Measurements from ENCODE around the gene ARRB1. TPM values are rescaled to one million over a fixed set of nuclear protein-coding genes. Genes with fewer than 3 reads are reported as not detected.
"Not testable (repeated sequence)": the region's sequence is repeated elsewhere in the genome, so short reads cannot be mapped to it uniquely, and the experiment has no call there.

Gene ARRB1
- total and polyA plus RNA-seq, 7 donors: 3.6 to 17.3 (median 7.4) TPM

GRCh38 chr11:75374646-75375045 lies 23.2 kb upstream of the ARRB1 start:
- WGBS, 3 donors: 94 to 96% (median 94%) methylated on average over 4 of the region's 4 CpGs
- no peaks in the 10 kb centered on the region for H3K36me3 ChIP-seq (ENCODE audit: insufficient read depth in 1 of 2, low read depth in 1 of 2)
- H3K9me3 ChIP-seq: no peaks in the 10 kb centered on the region
- no peak for ATAC-seq
- no peak for TF ChIP-seq CTCF (IDR thresholded peaks at IDR 0.05)
- no peak for DNase-seq
- no peaks in the 10 kb centered on the region for H3K4me1 ChIP-seq
- H3K27ac ChIP-seq: no peak overlapping the region
- no peaks in the 10 kb centered on the region for H3K27me3 ChIP-seq (ENCODE audit: insufficient read depth in 3 of 3, low read length in 2 of 3)
- no peak overlapping the region for H3K4me3 ChIP-seq
- intact Hi-C loops (cut with DNase I): no loop called here

- H3K4me1 ChIP-seq: no peaks in the 10 kb centered on the region
- intact Hi-C loops (cut with DNase I): no loop called here
- ATAC-seq (no peak), DNase-seq (no peak)
- no peak for TF ChIP-seq CTCF (IDR thresholded peaks at IDR 0.05)
- 90 to 94% (median 94%) methylated on average over 8 of the region's 8 CpGs for WGBS, 3 donors
- no peaks in the 10 kb centered on the region for H3K36me3 ChIP-seq (ENCODE audit: insufficient read depth in 1 of 2, low read depth in 1 of 2)
- no peaks in the 10 kb centered on the region for H3K27me3 ChIP-seq (ENCODE audit: insufficient read depth in 3 of 3, low read length in 2 of 3)
- no peak overlapping the region for H3K4me3 ChIP-seq
- no peak overlapping the region for H3K27ac ChIP-seq
- no peaks in the 10 kb centered on the region for H3K9me3 ChIP-seq
Observed at GRCh38 chr11:75373201-75373600, 21.7 kb upstream of the ARRB1 start.

GRCh38 chr11:75371949-75372876 lies 20.8 kb upstream of the ARRB1 start:
- TF ChIP-seq CTCF (IDR thresholded peaks at IDR 0.05): no peak
- no peaks in the 10 kb centered on the region for H3K27me3 ChIP-seq (ENCODE audit: insufficient read depth in 3 of 3, low read length in 2 of 3)
- H3K9me3 ChIP-seq: no peaks in the 10 kb centered on the region
- no peaks in the 10 kb centered on the region for H3K36me3 ChIP-seq (ENCODE audit: insufficient read depth in 1 of 2, low read depth in 1 of 2)
- ATAC-seq (no peak), DNase-seq (no peak)
- intact Hi-C loops (cut with DNase I): no loop called here
- no peak overlapping the region for H3K4me3 ChIP-seq
- no peak overlapping the region for H3K27ac ChIP-seq
- no peaks in the 10 kb centered on the region for H3K4me1 ChIP-seq
- WGBS, 3 donors: 59 to 66% (median 65%) methylated on average over 8 of the region's 8 CpGs

GRCh38 chr11:75369560-75370255 lies 18.2 kb upstream of the ARRB1 start:
- ATAC-seq (no peak), DNase-seq (no peak)
- H3K4me3 ChIP-seq: no peak overlapping the region
- no peaks in the 10 kb centered on the region for H3K27me3 ChIP-seq (ENCODE audit: insufficient read depth in 3 of 3, low read length in 2 of 3)
- no peak for TF ChIP-seq CTCF (IDR thresholded peaks at IDR 0.05)
- no peaks in the 10 kb centered on the region for H3K4me1 ChIP-seq
- intact Hi-C loops (cut with DNase I): no loop called here
- H3K27ac ChIP-seq: no peak overlapping the region
- WGBS, 3 donors: 74 to 77% (median 76%) methylated on average over 6 of the region's 6 CpGs
- no peaks in the 10 kb centered on the region for H3K36me3 ChIP-seq (ENCODE audit: insufficient read depth in 1 of 2, low read depth in 1 of 2)
- no peaks in the 10 kb centered on the region for H3K9me3 ChIP-seq

- H3K36me3 ChIP-seq (ENCODE audit: insufficient read depth in 1 of 2, low read depth in 1 of 2); H3K27me3 ChIP-seq (ENCODE audit: insufficient read depth in 3 of 3, low read length in 2 of 3); intact Hi-C loops (cut with DNase I); DNase-seq; H3K4me3 ChIP-seq; H3K4me1 ChIP-seq; H3K9me3 ChIP-seq; H3K27ac ChIP-seq; ATAC-seq: not testable (repeated sequence)
- 93 to 94% (median 94%) methylated on average over 5 of the region's 5 CpGs for WGBS, 3 donors
Observed at GRCh38 chr11:75366826-75367225, 15.4 kb upstream of the ARRB1 start.

All from psoas muscle (tissue), 8 donors.